ENCODE measurements around the gene WNT7A.

DNA sequence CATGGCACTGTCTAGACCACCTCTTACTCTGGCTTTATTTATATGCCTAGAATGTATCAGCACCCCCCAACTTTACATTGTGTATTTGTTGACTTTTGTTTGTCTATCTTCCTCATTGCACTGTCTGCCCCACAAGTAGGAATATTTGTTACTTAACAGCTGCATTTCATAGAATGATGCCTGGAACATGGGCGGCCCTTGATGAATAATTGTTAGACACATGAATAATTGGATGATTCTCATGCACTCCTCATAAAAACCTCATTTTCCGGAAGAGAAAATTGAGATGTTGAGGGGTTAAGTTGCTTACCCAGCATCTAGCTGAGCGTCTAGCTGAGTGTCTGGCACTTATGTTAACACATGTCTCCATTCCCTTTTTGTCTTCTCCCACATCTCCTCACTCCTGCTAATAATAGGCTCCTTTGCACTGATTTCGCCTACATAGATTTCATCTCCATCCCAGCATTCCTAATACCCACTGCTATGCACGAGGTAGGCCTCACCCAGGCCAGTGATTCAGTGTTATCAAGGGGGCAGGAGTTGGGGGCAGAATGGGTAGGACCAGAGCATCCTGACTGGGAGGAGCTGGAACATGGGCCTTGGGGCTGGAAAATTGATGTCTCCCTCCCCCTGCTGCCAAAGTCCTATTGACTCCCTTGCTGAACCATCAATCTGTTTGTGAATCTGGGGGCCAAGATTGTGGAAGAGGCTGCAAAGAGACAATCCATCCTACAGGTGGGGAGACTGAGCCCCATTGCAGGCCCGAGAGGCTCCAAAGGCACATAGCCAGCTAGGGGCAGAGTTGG lies 7.8 kb upstream of the WNT7A start:
- TF ChIP-seq, protein P1, sequence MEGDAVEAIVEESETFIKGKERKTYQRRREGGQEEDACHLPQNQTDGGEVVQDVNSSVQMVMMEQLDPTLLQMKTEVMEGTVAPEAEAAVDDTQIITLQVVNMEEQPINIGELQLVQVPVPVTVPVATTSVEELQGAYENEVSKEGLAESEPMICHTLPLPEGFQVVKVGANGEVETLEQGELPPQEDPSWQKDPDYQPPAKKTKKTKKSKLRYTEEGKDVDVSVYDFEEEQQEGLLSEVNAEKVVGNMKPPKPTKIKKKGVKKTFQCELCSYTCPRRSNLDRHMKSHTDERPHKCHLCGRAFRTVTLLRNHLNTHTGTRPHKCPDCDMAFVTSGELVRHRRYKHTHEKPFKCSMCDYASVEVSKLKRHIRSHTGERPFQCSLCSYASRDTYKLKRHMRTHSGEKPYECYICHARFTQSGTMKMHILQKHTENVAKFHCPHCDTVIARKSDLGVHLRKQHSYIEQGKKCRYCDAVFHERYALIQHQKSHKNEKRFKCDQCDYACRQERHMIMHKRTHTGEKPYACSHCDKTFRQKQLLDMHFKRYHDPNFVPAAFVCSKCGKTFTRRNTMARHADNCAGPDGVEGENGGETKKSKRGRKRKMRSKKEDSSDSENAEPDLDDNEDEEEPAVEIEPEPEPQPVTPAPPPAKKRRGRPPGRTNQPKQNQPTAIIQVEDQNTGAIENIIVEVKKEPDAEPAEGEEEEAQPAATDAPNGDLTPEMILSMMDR (IDR thresholded peaks at IDR 0.05): no peak
- TF ChIP-seq EZH2 (IDR thresholded peaks at IDR 0.05; ENCODE audit: borderline replicate concordance, insufficient read depth, low read depth, low read length, poor library complexity, severe bottlenecking): no peak

Data from B cell (primary cell).